AG09319 (cell line): ENCODE measurements around the gene MYO10.
A peak's percentile ranks its signal among the peaks of the same experiment; 100 is the strongest.

ENCODE experiments used
- DNase-seq: peaks from one replicate; pipeline ENCODE4 v3.0.0-alpha.2; 2010; ENCODE audit warnings: low read depth; ENCODE audit errors: extremely low read depth
- CTCF ChIP-seq: IDR thresholded peaks from 2 replicates; pipeline ENCODE4 v1.5.1; 2011; ENCODE audit warnings: low read depth, mild to moderate bottlenecking, inconsistent platforms, low read length, moderate library complexity

Gene MYO10

GRCh38 chr5:16681876-16682275, 254.2 kb downstream of the MYO10 start:
- no peak for TF ChIP-seq CTCF
- no peak for DNase-seq

- DNase-seq, result no peak
Observed at GRCh38 chr5:16679863-16680262, 256.2 kb downstream of the MYO10 start.

GRCh38 chr5:16679190-16679589, 256.9 kb downstream of the MYO10 start:
- no peak for TF ChIP-seq CTCF
- no peak for DNase-seq

More at GRCh38 chr5:16679863-16680262, 256.2 kb downstream of the MYO10 start:
- TF ChIP-seq CTCF, result 0 out of 2 replicates have a peak, but pooled peaks have one; percentile 0

- DNase-seq, result no peak
- no peak for TF ChIP-seq CTCF
Observed at GRCh38 chr5:16675806-16676205, 260.3 kb downstream of the MYO10 start.

- no peak for DNase-seq
- TF ChIP-seq CTCF, result no peak
Observed at GRCh38 chr5:16674750-16675149, 261.3 kb downstream of the MYO10 start.

GRCh38 chr5:16673241-16674201, 262.6 kb downstream of the MYO10 start:
- no peak for DNase-seq
- no peak for TF ChIP-seq CTCF

GRCh38 chr5:16671208-16671607, 264.9 kb downstream of the MYO10 start:
- no peak for TF ChIP-seq CTCF
- no peak for DNase-seq
